Nephron (organoid): Measurements from ENCODE around the gene CACNG7.

Source experiments
- H3K27ac Mint-ChIP-seq, 3 experiments: 2 replicates each; pipeline ENCODE4 v1.8.0; 2020; ENCODE audit warnings: mixed read lengths in 3 of 3, mild to moderate bottlenecking in 2 of 3, moderate library complexity in 1 of 3
- H3K27me3 Mint-ChIP-seq: 2 replicates; pipeline ENCODE4 v1.8.0; 2021; ENCODE audit warnings: low read depth, mild to moderate bottlenecking, moderate library complexity, mixed read lengths
- H3K36me3 Mint-ChIP-seq: 2 replicates; pipeline ENCODE4 v1.8.0; 2020; ENCODE audit warnings: low read depth, mixed read lengths
- H3K4me1 Mint-ChIP-seq: 2 replicates; pipeline ENCODE4 v1.8.0; 2020; ENCODE audit warnings: mixed read lengths
- H3K4me3 Mint-ChIP-seq, 3 experiments: 2 replicates each; pipeline ENCODE4 v1.8.0; 2020; ENCODE audit warnings: mild to moderate bottlenecking in 3 of 3, mixed read lengths in 3 of 3, moderate library complexity in 2 of 3
- H3K9me3 Mint-ChIP-seq: 2 replicates; pipeline ENCODE4 v1.8.0; 2020; ENCODE audit warnings: mixed read lengths
- CTCF ChIP-seq, 3 experiments: fragments of 200-600 bp; sonication (generic); IDR thresholded peaks; one replicate each; pipeline ENCODE4 v1.5.0; 2021; ENCODE audit warnings: antibody characterized with exemption in 3 of 3; ENCODE audit not compliant: unreplicated experiment in 3 of 3

The CACNG7 gene

GRCh38 chr19:53898166-53898565 lies 10.9 kb upstream of the CACNG7 start:
- H3K36me3 Mint-ChIP-seq, result no peaks in the 10 kb centered on the region
- H3K27ac Mint-ChIP-seq, result no peak overlapping the region
- H3K4me1 Mint-ChIP-seq, result no peaks in the 10 kb centered on the region
- H3K4me3 Mint-ChIP-seq, result no peak overlapping the region
- peaks cover 81% of the 10 kb centered on the region for H3K27me3 Mint-ChIP-seq
- no peaks in the 10 kb centered on the region for H3K9me3 Mint-ChIP-seq
- TF ChIP-seq CTCF (IDR thresholded peaks at IDR 0.05; ENCODE audit: unreplicated experiment in 3 of 3), result no peak

GRCh38 chr19:53898636-53899341 lies 10.3 kb upstream of the CACNG7 start:
- H3K27ac Mint-ChIP-seq, result no peak overlapping the region
- no peaks in the 10 kb centered on the region for H3K9me3 Mint-ChIP-seq
- peaks cover 82% of the 10 kb centered on the region for H3K27me3 Mint-ChIP-seq
- no peaks in the 10 kb centered on the region for H3K4me1 Mint-ChIP-seq
- H3K4me3 Mint-ChIP-seq, result peak overlapping the region in 1 of 3 experiments; percentile 44
- H3K36me3 Mint-ChIP-seq, result no peaks in the 10 kb centered on the region
- TF ChIP-seq CTCF (IDR thresholded peaks at IDR 0.05; ENCODE audit: unreplicated experiment in 3 of 3), result no peak

- H3K27me3 Mint-ChIP-seq, result peaks cover 88% of the 10 kb centered on the region
- no peak for TF ChIP-seq CTCF (IDR thresholded peaks at IDR 0.05; ENCODE audit: unreplicated experiment in 3 of 3)
- no peaks in the 10 kb centered on the region for H3K9me3 Mint-ChIP-seq
- no peak overlapping the region for H3K4me3 Mint-ChIP-seq
- no peak overlapping the region for H3K27ac Mint-ChIP-seq
- H3K4me1 Mint-ChIP-seq, result no peaks in the 10 kb centered on the region
- no peaks in the 10 kb centered on the region for H3K36me3 Mint-ChIP-seq
These were observed 8.8 kb upstream of the CACNG7 start for GRCh38 chr19:53900191-53900860.

GRCh38 chr19:53903055-53903680 lies 5.9 kb upstream of the CACNG7 start:
- Mint-ChIP-seq H3K36me3 (no peaks in the 10 kb centered on the region), H3K27me3 (peaks cover 93% of the 10 kb centered on the region), H3K9me3 (no peaks in the 10 kb centered on the region), H3K4me3 (no peak overlapping the region), H3K27ac (no peak overlapping the region), H3K4me1 (peaks cover 9% of the 10 kb centered on the region)
- TF ChIP-seq CTCF (IDR thresholded peaks at IDR 0.05; ENCODE audit: unreplicated experiment in 3 of 3), result no peak

GRCh38 chr19:53904909-53905308 lies 4.2 kb upstream of the CACNG7 start:
- no peak overlapping the region for H3K4me3 Mint-ChIP-seq
- peaks cover 92% of the 10 kb centered on the region for H3K27me3 Mint-ChIP-seq
- H3K9me3 Mint-ChIP-seq, result no peaks in the 10 kb centered on the region
- no peak for TF ChIP-seq CTCF (IDR thresholded peaks at IDR 0.05; ENCODE audit: unreplicated experiment in 3 of 3)
- H3K36me3 Mint-ChIP-seq, result no peaks in the 10 kb centered on the region
- H3K4me1 Mint-ChIP-seq, result peaks cover 15% of the 10 kb centered on the region
- no peak overlapping the region for H3K27ac Mint-ChIP-seq
